Measurements from ENCODE around the gene CDKL1.

Gene CDKL1

DNA sequence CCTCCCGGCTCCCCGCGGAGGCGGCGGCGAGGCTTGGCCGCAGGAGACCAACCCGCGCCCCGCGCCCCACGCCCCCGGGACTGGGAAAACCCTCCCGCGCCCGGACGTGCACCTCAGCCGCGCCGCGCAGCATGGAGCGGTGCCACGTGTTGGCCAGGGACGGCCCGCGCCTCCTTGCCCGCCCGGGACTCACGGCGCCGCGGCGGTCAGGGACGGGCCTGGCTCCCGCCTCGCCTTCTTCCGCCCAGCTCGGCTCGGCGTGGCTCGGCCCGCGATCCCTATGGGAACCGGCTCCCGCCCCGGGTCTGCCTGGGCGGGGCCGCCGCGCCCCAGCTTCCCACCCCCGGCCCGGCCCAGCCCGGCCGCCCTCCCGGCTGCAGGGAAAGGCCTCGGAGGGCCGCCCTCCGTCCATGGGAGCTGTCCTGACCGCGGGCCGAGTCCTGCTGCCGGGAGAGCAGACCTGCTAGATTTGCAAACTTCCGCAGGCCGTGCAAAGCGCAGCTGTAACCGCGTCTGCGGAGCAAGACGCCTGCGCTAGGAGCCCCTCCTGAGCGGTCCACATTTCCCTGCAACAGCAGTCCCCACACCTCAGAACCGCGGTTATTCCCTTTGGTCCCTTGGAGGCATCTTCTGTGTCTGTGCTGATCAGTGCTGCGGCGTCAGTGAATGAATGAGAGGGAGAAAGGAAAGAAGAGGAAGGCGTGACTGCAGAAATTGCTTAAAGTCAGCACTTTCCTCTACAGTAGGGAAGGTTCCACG lies at the start of gene CDKL1:
CDKL1 (minus strand) TSS at position 251 of the 759 bp plus-strand sequence. CDS start 1,013 bp downstream, outside the sequence.
- peak; percentile 65 for DNase-seq

DNA sequence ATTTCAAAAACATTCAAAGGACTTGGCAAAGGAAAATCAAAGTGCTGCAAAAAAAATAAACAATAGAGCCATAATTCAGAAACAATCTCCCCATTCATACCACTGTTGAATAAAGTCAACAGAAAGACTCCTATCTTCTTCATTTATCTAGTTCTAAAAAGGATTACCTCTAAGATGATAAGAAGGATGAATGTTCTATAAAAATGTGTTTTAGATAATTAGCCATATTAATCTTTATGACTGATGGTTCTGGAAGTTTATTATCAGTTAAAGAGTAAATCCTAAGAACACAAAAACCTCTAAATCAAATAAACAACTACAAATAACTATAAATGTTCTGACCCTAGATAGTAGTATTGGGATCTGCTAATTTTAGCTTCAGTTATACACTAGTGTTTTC lies 37.8 kb upstream of the CDKL1 start:
- DNase-seq, result no peak

DNA sequence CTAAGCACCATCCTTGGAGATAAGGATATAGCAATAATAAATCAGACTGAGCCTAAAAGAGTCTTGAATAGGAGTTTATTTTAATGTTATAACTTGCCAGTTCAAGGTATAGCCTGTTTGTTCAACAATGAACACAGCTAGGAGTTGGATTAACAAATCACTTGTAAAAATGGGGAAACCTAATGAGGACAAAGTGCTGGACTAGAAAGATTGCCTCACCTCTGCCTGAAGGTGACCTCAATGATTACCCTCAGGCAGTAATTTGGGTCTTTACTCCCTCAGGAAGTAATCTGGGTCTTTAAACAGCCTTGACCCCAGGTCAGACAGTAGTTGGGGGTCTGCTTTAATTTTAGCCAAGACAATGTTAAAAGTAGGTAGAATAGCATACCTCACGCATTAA lies 35.5 kb upstream of the CDKL1 start:
- no peak for DNase-seq

DNA sequence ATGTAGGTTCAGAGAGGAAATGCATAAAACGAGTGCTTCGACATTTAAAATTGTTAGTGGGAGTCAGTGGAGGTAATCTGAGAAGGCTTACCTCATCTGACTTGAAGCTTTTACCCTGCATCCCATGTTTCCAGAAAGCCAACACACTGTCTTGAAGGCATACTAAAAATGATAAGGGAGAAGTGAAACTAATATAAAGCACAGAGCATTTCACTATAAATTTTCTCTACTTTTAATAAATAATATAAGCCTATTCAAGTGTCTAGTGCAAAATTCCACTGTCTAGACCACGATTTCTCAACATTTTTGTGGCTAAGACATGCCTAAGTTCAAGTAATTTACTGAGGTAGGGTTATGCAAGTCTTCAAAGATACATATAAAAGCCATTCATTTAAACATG lies 29.1 kb upstream of the CDKL1 start:
- DNase-seq, result peak; percentile 30

DNA sequence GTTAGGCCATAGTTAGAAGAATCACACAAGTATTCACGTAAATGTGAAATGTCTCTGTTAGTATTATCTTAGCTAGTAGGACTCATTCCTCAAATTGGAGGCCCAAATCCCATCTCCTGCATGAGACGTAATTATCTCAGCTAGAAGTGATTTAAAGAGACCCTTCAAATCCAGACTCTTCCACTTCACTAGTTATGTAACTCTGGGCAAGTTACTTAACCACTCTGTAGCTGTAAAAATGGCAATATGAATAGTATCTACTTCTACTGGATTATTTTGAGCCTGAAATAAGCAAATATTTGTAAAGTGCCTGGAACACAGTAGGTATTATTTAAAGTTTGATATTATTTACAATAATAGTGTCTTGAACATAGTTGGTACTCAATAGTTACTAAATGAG lies 28.4 kb upstream of the CDKL1 start:
- no peak for DNase-seq

DNA sequence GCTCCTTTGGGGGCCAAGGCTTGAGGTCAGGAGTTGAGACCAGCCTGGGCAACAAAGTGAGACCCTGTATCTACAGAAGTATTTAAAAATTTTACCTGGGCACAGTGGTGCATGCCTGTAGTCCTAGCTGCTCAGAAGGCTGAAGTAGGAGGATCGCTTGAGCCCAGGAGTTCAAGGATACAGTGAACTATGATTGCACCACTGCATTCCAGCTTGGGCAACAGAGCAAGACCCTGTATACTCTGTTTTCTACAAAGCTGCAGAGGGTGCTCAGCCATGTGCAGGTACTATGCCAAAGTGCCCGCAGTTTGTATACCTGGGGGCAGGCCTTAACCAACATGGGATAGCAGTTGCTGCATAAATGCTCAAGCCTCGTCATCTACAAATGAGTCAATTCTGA lies 26.8 kb upstream of the CDKL1 start:
- no peak for DNase-seq

DNA sequence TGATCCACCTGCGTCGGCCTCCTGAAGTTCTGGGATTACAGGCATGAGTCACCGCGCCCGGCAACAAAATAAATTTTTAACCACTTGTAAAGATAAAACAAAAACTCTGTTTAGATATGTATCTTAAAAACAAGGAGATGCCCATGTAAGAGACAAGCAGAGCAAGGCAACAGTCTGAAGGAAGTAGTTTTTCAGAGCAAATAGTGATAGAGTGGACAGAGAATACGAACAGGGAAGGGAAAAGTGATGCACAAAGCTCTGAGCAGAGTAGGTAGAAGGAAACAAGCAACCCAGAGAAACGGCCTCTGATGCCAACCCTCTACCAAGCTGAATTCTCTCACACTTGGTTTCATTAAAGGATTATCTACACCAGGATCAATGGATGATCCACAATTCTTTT lies 24.8 kb upstream of the CDKL1 start:
- no peak for DNase-seq

DNA sequence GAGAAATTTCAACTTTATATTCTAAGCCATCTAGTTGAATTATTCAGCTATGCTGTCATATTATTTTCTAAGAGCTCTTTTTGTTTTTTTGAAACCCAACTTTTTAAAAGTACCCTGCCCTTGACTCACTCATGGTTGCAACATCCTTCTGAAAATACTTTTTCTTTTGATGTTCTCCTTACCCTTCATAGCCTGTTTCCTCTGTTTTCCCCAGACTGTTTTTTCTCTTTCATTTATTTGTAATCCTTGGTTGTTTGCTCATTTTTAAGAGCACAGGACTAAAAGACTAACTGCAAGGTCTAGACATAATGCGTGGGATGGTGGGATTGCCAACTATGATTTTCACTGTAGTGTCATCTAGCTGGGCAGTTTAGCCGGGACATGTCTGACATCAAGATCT lies 21.2 kb upstream of the CDKL1 start:
- no peak for DNase-seq

DNA sequence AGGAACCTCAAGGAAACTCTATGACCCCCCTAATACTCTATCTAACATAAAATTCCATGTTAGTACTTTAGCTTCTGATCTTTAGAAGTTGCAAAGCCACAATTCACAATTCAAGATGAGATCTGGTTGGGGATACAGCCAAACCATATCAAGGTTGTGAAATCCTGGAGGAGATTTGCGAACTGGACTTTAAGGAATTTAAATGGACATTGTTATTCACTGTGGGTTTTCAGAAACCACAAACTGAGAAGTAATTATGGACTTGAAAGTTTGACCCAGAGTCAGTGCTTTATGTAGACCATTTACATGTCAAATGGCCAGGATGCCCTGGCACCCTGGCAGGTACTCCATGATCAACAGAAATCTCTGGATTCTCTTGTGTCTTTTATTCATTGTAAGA lies 14.2 kb upstream of the CDKL1 start:
- DNase-seq, result no peak

DNA sequence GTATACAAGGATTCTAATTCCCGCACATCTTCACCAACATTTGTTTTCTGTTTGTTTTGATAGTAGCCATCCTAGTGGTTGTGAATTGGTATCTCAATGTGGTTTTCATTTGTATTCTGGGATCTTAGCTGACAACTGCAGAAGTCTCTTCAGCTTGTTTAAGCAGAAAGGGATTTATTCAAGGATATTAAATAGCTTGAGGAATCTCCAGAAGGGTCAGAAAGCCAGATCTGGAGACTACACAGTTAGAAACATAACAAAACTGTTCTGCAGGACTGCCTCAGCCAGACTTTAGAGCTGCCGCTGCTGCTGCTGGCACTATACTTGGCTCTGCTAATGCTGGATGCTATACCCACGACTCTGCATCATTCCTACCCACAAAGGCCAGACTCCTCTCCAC lies 13.4 kb upstream of the CDKL1 start:
- no peak for DNase-seq

DNA sequence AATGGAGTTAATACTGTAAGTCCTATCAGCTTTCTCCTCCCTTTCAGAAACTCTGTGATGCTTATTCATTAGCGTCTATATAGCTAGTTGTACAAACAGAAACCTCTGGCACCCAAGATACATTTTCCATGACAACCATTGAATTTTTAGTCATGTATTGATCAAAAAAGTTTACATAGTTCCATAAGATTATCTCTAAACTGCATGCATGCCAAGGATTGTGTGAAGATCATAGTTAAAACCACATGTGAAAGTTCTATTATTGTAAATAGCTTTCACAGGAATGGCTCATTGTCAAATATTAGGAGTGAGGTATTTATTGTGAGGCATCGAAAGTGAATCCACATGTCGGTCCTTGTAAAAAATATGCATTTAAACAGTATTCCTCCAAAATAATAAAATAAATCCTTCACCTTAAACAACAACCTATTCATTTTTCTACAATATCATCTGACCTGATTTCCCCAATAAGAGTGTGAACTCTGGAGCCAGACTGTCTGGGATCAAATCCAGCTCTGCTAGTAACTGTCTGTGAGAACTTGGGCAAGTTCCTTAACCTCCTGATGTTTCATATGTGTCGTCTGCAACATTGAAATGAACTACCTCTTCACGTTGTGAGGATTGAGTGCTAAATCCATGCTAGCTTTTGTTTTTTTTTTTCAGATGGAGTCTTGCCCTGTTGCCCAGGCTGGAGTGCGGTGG lies 10.6 kb upstream of the CDKL1 start:
- DNase-seq, result no peak

DNA sequence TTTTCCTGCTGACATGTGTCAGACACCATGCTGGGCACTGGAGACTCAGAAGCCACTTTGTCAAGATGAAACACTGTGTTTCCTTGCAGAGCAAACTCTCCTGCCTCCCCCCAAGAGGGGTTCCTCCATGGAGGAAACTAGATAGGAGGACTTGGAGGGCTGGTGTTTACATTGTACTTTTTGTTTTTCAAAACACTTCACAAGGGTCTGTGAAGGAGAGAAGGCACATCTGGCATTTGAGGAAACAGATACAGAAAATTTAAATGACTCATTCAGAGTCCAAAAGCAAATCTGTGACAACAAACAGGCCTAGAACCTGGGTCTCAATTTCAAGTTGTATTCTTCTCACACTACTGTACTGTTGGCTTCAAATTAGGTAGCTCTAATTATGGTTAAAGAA lies 6.7 kb upstream of the CDKL1 start:
- DNase-seq, result no peak

DNA sequence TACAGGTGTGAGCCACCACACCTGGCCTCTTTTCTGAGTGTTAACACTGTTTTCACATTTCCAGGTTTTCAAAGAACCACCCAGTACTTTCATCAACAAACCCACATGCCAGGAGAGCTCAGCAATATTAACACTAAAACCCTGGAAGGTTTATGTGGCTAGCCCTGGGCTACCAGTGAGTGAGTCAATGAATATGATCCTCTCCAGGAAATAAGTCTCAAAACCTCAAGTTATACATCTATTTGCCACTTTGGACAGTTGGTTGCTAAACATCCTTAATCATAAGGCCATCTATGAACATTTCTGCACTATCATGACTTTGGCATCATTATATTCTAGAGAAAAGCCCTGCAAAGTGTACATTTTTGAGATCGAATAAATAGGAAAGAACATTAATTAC lies 6.3 kb upstream of the CDKL1 start:
- DNase-seq, result no peak

DNA sequence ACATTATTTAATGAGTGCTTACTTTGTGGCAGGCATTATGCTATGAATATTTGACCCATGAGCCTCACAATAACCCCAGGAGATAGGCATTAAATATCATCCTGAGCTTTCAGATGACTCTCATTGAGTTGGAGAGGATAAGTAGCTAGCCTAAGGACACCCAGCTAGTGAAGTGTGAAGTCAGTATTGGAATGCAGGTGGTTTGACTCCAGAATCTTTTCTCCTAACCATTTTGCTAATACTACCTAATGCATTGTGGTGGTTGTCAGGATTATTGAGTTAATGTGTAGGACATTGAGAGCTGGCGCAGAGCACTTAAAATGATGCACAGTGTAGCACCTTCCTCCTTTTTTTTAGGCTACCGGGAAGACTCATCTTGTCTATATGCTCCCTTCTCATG lies 3.8 kb upstream of the CDKL1 start:
- no peak for DNase-seq

DNA sequence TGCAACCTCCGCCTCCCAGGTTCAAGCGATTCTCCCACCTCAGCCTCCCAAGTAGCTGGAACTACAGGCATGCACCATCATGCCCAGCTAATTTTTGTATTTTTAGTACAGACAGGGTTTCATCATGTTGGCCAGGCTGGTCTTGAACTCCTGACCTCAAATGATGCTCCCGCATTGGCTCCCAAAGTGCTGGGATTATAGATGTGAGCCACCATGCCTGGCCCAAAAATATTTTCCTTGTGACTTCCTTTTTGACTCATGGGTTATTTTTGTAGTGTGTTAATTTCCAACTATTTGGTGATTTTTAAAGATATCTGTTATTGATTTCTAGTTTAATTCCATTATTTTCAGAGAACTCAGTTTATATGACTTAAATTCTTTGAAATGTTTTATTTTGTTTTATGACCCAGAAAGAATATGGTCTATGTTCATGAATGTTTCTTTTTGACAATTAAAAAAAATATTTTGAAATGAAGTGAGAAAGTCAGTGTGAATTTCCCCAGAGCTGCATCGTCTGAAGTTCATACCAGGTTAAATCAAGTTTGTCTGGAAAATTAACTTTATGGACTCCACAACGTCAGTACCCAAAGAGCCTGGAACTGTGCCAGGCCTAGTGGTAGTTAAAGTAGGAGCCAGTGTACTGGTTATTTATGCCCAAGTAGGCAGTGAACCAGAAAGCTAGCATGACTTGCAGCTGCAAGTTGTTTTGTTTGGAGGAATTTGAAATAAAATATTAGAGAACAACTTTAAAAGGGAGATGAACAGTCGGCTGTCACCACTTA lies 2.8 kb upstream of the CDKL1 start:
- peak; percentile 75 for DNase-seq

DNA sequence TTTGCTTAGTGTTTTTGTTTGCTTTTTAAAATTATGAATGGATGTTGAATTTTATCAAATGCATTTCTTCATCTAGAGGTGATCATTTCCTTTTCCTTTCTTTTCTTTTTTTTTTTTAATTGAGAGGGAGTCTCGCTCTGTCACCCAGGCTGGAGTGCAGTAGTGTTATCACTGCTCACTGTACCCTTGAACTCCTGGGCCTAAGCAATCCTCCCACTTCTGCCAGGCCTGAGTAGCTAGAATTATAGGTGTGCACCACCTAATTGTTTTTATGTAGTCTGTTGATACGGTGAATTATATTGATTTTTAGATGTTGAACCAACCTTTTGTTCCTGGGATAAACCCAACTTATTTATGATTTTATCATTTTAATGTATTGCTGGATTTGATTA lies 1.5 kb upstream of the CDKL1 start:
- no peak for DNase-seq

DNA sequence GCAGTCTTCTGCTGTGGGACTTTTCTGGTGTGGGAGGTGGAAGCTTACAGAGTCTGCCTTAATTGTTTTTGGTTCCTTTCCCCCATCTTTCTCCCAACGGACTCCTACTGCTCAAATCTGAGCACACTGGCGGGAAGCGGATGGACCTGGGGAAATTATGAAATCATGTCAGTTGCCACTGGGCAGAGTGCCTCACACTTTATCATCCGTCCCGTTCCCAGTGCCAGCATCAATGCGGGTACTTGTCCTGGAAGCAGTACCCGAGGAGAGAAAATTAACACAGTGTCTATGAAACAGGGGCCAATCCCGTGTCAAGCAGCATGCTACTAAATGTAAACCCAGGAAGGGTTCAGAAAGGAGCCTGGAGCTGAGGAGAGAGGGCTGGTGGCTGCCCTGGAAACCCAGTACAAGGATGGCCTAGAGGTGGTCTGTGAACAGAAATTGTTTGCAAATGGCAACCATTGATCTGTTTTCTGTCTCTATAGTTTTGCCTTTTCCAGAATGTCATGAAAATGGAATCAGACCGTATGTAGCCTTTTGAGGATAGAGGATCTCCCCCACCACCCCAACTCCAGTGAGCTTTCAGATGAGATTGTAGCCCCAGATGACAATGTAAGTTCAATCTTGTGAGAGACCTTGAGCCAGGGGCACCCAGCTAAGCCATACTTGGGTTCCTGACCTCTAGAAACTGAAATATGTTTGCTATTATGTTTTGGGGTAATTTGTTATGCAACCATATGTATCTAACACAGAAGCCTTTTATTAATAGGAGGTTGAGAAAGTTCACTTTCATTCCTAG lies 908 bp upstream of the CDKL1 start:
- peak; percentile 14 for DNase-seq

DNA sequence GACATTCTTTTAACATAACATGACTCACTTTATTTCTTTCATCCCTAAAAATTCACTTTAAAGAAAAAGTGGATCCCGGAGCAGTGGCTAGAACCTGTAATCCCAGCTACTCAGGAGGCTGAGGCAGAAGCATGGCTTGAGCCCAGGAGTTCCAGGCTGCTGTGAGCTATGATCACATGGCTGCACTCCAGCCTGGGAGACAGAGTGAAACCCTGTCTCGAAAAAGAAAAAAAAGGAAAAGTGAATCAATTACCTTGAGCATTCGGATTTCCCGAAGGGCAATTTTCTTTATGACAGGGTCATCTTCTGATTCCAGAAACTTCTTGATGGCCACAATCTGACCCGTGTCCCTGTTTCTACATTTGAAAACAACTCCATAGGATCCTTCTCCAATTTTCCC lies 1.2 kb downstream of the CDKL1 start:
- DNase-seq, result no peak

DNA sequence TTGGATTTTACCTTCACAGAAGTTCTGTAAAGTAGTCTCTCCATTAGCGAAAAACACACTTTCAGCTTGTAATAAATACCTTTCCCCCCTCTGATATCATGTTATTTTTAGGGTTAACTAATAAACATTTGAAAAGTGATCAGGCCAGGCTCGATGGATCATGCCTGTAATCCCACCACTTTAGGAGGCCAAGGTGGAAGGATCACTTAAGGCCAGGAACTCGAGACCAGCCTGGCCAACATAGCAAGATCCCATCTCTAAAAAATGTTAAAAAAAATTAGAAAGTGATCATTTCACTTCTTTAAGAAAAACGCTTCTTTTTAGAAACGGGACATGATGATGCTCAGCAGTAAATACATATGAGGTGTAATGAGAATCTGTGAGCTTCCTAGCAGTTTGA lies 2.0 kb downstream of the CDKL1 start:
- DNase-seq, result no peak

DNA sequence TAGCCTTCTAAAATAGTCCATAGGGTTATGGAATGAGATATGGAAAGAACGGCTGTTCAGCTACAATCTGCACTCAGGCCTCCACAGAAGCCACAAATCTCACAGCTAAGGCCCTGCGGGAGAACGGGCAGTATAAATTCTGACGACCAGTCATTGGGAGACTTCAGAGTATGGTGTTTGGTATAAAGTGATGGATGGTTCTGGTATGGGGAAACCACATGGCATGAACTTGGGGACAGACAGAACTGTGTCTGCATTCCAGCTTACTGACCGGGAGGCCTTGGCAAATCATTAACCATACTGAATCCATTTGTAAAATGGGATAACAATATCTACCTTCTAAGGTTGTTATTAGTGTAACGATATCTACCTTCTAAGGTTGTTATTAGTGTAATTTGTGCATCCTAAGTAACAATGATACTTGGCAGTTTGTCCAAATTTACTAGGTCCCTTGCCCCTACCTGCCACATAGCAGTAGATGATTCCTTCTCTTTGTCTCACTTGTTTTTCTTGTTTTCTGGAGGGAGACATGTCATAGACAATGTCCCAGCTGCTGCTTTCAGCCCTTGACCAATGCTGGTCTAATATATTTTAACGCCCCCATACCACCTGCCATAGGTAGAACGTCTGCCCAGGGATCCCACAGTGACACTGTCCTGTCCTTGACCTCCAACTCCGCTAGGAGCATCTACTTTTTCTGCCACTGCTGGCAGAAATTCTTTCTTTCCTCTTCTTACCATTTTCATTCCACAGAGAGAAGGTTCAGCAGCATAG lies 6.8 kb downstream of the CDKL1 start:
- no peak for DNase-seq

DNA sequence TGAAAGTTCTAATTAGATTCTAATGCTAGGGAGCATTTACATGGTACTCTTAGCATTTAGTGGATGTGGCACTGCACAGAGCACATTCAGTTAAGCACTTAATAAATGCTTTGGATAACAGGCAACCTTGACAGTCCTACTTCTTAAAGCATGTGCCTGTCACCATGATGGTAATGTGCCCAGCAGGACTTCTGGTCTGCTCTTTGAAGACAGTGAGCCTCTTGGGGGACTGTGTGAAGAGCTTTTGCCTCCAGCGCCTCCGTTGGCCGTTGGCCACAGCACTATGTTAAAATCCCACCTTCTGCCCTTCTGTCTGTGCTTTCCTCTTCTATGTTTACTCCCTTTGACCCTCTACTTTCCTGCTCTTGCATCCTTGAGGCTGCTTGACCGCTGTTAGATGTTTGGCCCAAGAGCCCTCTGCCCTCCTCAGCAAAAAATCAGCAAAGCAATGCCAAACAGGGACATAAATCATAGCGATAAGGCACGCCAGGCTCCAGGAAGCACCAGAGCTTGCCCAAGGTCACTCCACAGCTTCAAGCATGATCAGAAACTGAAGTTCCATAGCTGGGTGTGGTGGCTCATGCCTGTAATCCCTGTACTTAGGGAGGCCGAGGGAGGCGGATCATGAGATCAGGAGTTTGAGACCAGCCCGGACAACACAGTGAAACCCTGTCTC lies 8.3 kb downstream of the CDKL1 start:
- DNase-seq, result no peak

DNA sequence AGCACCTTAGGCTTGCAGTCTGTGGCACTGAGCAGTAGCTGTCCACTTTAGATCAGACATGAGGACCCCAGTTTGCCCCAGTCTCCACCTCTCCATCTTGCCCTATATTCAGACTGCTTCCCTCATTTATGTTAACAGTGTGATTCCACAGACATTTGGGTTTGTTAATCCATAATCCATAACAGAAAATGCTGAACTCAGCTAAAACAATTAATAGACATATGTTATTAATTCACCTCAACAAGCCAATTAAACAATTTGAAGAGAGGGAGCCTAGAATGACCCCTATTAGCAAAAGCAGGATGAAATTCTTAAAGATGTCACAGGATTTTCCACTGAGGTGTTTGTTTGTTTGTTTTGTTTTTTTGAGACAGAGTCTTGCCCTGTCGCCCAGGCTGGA lies 9.1 kb downstream of the CDKL1 start:
- DNase-seq, result no peak

All from hematopoietic multipotent progenitor cell treated with erythropoietin and hydrocortisone succinate and interleukin-3 and kit ligand, for 6 days (in vitro differentiated cells).